Stimulated activated CD4-positive, alpha-beta T cell treated with anti-CD3 and anti-CD28 coated beads, Interleukin-4, amount 100 ng/mL, for 48 hours (primary cell): ENCODE measurements around the gene LRRC52.

Experiments
- DNase-seq, 2 donors: peaks; one replicate each; pipeline ENCODE4 v3.0.0-alpha.2; 2020; ENCODE audit warnings: low read depth in 2 of 2

The LRRC52 gene, protein sequence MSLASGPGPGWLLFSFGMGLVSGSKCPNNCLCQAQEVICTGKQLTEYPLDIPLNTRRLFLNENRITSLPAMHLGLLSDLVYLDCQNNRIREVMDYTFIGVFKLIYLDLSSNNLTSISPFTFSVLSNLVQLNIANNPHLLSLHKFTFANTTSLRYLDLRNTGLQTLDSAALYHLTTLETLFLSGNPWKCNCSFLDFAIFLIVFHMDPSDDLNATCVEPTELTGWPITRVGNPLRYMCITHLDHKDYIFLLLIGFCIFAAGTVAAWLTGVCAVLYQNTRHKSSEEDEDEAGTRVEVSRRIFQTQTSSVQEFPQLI

DNA sequence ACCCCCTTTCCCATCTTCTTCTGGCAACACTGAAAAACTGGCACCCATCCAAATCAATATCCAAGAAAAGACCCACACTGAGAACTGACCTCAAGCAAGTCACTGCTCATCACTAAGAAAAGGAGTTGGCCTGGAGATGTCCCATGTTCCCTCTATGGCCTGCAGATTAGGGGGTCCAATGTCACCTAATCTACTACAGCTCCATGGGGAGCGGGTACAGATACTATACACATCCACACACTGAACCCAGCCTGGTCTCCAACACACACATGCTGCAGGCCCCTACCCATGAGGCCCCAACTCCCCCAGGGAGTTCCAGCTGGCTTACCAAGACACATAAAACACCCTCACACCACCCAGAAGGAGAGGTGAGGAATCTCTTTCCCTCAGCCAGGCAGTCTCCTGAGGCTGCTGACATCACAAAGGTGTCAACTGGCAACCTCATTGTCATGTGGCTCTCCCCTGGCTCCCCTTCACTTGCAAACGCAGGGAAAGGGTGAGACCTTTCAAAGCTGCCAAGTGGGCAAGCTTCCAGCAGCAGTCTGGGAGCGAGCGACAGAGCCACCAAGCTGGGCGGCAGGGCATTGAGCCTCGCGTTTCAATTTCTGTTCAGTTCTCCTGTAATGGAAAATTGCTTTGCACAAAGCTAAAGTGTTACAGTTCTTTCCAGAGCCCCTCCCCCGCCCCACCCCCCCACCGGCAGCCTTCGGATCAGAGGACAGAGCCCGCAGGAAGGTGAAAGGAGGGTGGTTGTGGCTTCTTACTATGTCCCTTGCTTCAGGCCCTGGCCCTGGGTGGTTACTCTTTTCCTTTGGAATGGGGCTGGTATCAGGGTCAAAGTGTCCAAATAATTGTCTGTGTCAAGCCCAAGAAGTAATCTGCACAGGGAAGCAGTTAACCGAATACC, at the start of gene LRRC52:
Gene LRRC52 (plus strand): TSS at position 469 of the 907 bp plus-strand sequence. CDS start 297 bp downstream, at position 766.
- no peak for DNase-seq

- no peak for DNase-seq
Observed at GRCh38 chr1:165494949-165495857, 48.6 kb upstream of the LRRC52 start.

DNA sequence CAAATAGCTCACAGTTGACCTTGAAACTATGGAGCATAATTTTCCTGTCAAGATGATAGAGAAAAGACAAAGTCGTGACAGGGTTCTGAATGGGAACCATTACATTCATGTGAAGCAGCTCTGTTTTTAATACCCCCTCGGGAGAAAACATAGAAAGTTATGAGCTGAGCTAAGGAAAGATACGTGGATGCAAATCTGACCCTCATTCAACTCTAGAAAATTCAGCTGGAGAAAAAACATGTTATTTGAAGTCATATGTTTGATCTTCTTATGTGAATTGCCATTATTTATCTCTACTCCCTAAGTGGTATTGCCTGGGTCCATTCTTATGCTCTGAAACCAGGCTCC, 48.0 kb upstream of the LRRC52 start:
- DNase-seq: no peak

GRCh38 chr1:165496501-165496900, 47.3 kb upstream of the LRRC52 start:
- no peak for DNase-seq

- DNase-seq: no peak
Observed at GRCh38 chr1:165497069-165498013, 46.5 kb upstream of the LRRC52 start.

- DNase-seq: no peak
Observed at GRCh38 chr1:165501330-165501969, 42.4 kb upstream of the LRRC52 start.

GRCh38 chr1:165501970-165502348, 41.8 kb upstream of the LRRC52 start:
- DNase-seq: no peak

- DNase-seq: no peak
Observed at GRCh38 chr1:165507570-165507969, 36.2 kb upstream of the LRRC52 start.

GRCh38 chr1:165508291-165508690, 35.5 kb upstream of the LRRC52 start:
- DNase-seq: no peak

- DNase-seq: no peak
Observed at GRCh38 chr1:165512816-165513215, 31.0 kb upstream of the LRRC52 start.

DNA sequence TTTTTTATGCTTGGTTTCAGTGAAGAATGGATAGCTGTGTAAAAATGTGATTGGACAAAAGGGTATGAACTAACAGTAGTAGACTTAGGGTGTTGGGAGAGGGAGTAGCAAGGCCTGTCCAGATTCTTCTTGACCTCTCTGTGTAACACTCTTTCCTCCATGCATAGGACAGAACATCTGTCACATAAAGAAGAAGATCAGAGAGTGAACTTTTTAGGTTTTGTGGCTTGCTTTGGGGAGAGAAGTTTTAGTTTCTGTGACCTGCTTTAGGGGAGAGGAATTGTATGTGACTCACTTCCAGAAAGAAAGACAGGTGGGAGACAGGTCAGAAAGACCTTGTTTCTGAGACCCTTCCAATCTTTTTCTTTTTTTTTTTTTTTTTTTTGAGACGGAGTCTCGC, 27.3 kb upstream of the LRRC52 start:
- no peak for DNase-seq

GRCh38 chr1:165520646-165521045, 23.2 kb upstream of the LRRC52 start:
- DNase-seq: no peak

DNA sequence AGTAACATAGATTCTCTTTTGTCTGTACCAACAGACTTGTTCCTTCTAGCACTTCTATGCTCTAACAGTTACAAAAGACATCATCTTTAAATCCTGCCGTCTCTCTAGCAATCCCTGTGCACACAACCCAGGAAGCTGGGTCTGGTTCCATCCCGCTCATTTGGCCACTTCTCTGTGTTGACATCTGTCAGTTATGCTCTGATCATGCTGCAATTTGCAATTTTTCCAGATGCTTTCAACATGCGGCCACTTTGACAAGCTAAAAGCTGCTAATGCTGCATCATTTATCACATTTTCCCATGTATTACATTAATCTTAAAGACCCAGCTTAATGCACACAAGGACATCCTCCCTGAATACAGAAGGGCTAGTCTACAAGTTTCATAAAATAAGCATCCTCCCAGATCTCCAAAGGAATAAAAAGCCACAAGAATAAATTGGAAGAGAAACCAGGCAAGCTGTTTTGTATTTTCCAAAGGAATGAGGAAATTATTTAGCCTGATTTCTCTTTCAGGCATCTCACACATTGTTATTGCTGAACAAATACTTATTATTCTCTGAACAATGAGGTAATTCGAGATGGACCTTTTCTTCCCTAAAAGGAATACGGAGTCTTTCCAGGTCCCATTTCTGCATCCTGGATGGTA, 19.0 kb upstream of the LRRC52 start:
- DNase-seq: no peak

DNA sequence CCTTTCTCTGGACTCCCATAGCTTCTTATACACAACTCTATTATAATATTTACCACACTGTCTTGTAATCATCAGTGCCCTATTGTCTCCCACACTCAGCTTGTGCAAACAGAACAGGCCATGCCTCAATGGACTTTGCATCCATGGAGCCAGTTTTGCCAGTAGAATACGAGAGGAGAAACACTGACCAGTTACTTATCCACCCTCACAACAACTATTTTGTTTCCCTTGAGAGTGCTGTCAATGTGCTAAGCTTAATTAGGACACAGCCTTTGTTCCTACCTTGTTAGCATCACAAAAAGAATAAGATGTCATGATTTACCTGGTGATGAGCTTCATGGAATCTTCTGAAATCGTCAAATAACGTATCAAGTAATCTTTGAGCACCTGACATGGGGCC, 18.1 kb upstream of the LRRC52 start:
- no peak for DNase-seq

GRCh38 chr1:165527251-165528007, 16.4 kb upstream of the LRRC52 start:
- DNase-seq: no peak

GRCh38 chr1:165531021-165531420, 12.8 kb upstream of the LRRC52 start:
- no peak for DNase-seq

DNA sequence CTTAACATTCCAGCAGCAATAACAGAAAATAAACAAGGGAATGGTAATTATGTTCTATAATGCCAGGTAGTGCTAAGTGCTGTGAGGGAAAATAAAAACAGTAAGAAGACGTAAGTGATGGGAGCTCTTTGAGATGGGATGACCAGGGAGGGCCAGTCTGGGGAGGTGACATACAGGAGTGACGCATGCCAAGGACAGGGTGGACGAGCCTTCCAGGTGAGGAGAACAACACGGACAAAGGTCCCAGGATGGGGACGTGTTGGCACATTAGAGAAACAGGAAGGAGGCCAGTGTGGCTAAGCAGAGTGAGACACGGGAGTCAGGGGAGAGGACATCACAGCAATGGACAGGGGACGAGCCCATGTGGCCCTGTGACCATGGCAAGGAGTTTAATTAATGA, 11.7 kb upstream of the LRRC52 start:
- DNase-seq: no peak

DNA sequence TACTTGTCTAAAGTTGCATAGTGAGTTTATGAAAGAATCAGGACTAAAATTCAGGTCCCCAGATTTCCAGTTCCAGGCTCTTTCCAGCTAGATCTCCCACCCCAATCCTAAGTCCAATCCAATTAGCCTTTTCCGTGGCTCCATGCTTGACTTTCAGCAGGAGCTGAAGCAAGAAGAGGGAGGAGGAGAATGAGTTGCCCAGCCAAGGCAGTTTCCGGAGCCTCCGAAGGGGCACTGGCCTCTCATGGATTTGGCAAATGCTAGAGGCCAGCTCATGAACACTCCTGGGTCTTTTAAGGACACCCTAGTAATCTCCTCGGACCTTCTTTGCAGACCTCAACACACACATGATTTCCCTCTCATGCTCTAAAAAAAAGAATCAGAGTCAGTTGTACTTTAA, 10.5 kb upstream of the LRRC52 start:
- DNase-seq: no peak

DNA sequence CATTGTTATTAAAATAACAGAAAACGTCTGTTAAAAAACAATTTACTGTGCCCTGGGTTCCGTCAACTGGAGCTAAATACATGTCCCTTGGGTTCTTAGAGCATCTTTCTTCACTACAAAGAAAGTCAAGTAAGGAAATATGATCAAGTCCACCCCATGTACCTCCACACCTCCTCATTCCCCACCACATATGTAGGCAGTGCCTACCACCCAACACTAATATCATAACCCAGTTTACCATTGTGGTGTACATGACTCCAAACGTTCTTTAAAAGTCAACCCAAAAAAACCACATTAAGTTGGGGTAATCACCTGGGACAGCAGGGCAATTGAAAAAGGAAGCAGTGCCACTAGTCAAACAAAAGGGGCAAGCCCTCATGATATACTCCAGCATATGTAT, 7.8 kb upstream of the LRRC52 start:
- no peak for DNase-seq
